Stimulated activated naive B cell treated with anti-CD40 and anti-IgM and Interleukin-4, amounts not matched to agents 10 μg/mL and 1 μg/mL and 100 μg/mL, for 72 hours (primary cell): Measurements from ENCODE around the gene LNX2.

ENCODE experiments used
- ATAC-seq, 2 donors: fragments of 150-1000 bp; cut with Tn5 transposase; replicated peaks; 2 replicates each; pipeline ENCODE4 v1.10.0; 2021; ENCODE audit warnings: moderate library complexity in 1 of 2
- DNase-seq: peaks from one replicate; pipeline ENCODE4 v3.0.0; 2021
- H3K27ac Mint-ChIP-seq: one replicate; pipeline ENCODE4 v1.8.0; 2022; ENCODE audit warnings: mild to moderate bottlenecking, mixed read lengths
- H3K27me3 Mint-ChIP-seq, 2 donors: one replicate each; pipeline ENCODE4 v1.8.0; 2022; ENCODE audit warnings: mixed read lengths in 2 of 2
- H3K36me3 Mint-ChIP-seq, 2 donors: one replicate each; pipeline ENCODE4 v1.8.0; 2022; ENCODE audit warnings: mixed read lengths in 2 of 2, mild to moderate bottlenecking in 1 of 2
- H3K4me1 Mint-ChIP-seq, 2 donors: one replicate each; pipeline ENCODE4 v1.8.0; 2022; ENCODE audit warnings: mixed read lengths in 2 of 2, mild to moderate bottlenecking in 1 of 2
- H3K4me3 Mint-ChIP-seq, 2 donors: one replicate each; pipeline ENCODE4 v1.8.0; 2022; ENCODE audit warnings: mild to moderate bottlenecking in 2 of 2, mixed read lengths in 2 of 2, moderate library complexity in 1 of 2
- H3K9me3 Mint-ChIP-seq, 2 donors: one replicate each; pipeline ENCODE4 v1.8.0; 2022; ENCODE audit warnings: mixed read lengths in 2 of 2, mild to moderate bottlenecking in 1 of 2

Gene LNX2

GRCh38 chr13:27508802-27509201 lies 111.5 kb downstream of the LNX2 start:
- Mint-ChIP-seq H3K4me1 (no peaks in the 10 kb centered on the region), H3K36me3 (no peaks in the 10 kb centered on the region), H3K9me3 (peaks cover 0 to 3% of the 10 kb centered on the region in 2 donors), H3K4me3 (no peak overlapping the region), H3K27me3 (peaks cover 11 to 21% of the 10 kb centered on the region in 2 donors), H3K27ac (no peak overlapping the region)
- DNase-seq (no peak), ATAC-seq (no peak)

GRCh38 chr13:27505792-27506191 lies 114.5 kb downstream of the LNX2 start:
- ATAC-seq (peak; percentile 53 to 77), DNase-seq (no peak)
- Mint-ChIP-seq H3K36me3 (no peaks in the 10 kb centered on the region), H3K9me3 (no peaks in the 10 kb centered on the region), H3K4me1 (no peaks in the 10 kb centered on the region), H3K4me3 (no peak overlapping the region), H3K27ac (no peak overlapping the region), H3K27me3 (peaks cover 10 to 17% of the 10 kb centered on the region in 2 donors)

- H3K27me3 Mint-ChIP-seq = peaks cover under 1 to 7% of the 10 kb centered on the region in 2 donors
- no peaks in the 10 kb centered on the region for H3K9me3 Mint-ChIP-seq
- no peak for ATAC-seq
- no peak overlapping the region for H3K27ac Mint-ChIP-seq
- no peaks in the 10 kb centered on the region for H3K36me3 Mint-ChIP-seq
- H3K4me1 Mint-ChIP-seq = no peaks in the 10 kb centered on the region
- DNase-seq = no peak
- H3K4me3 Mint-ChIP-seq = no peak overlapping the region
These were observed 115.5 kb downstream of the LNX2 start for GRCh38 chr13:27504868-27505194.

- no peaks in the 10 kb centered on the region for H3K9me3 Mint-ChIP-seq
- H3K36me3 Mint-ChIP-seq = no peaks in the 10 kb centered on the region
- H3K4me3 Mint-ChIP-seq = no peak overlapping the region
- no peaks in the 10 kb centered on the region for H3K4me1 Mint-ChIP-seq
- no peak for ATAC-seq
- DNase-seq = no peak
- H3K27ac Mint-ChIP-seq = no peak overlapping the region
- peaks cover 0 to 4% of the 10 kb centered on the region in 2 donors for H3K27me3 Mint-ChIP-seq
These were observed 116.0 kb downstream of the LNX2 start for GRCh38 chr13:27504128-27504867.

DNA sequence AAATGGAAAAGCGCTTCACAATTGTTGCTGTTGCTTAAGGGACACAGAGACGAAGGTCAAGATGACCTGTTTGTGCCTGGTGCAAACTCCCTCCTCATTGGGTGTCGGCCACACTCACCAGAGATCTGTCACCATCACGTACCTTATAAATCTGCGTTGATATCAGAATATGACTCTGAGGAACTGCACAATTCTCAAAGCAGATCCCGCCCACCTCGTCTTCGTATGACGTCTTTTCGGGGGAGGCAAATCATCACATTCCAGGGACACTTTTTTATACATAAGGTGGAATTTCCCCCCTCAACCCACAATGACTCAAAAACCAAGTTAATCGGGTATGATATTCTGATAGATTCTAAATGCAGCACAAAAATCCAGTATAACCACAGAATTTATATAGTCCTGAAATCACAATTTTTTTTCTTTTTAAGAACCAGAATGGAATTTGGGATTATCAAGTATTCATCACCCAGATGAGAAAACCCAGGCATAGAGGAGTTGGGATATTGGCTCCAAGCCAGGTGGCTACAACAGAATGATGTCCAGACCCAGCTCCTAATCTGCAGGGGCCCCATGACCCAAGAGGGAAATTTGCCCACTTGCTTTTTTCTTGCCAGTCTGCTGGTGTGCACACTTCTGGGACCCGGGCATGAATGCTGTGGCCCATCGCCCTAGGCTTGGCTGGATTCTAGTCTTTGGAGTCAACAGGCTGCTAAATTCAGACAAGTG lies 119.4 kb downstream of the LNX2 start:
- Mint-ChIP-seq H3K27me3 (peaks cover 0 to 4% of the 10 kb centered on the region in 2 donors), H3K4me3 (no peak overlapping the region), H3K27ac (no peak overlapping the region), H3K4me1 (no peaks in the 10 kb centered on the region), H3K36me3 (no peaks in the 10 kb centered on the region), H3K9me3 (no peaks in the 10 kb centered on the region)
- DNase-seq (no peak), ATAC-seq (no peak)

GRCh38 chr13:27497563-27498230 lies 122.6 kb downstream of the LNX2 start:
- Mint-ChIP-seq H3K27me3 (no peaks in the 10 kb centered on the region), H3K4me3 (no peak overlapping the region), H3K36me3 (no peaks in the 10 kb centered on the region), H3K9me3 (no peaks in the 10 kb centered on the region), H3K4me1 (no peaks in the 10 kb centered on the region), H3K27ac (no peak overlapping the region)
- ATAC-seq (no peak), DNase-seq (no peak)

DNA sequence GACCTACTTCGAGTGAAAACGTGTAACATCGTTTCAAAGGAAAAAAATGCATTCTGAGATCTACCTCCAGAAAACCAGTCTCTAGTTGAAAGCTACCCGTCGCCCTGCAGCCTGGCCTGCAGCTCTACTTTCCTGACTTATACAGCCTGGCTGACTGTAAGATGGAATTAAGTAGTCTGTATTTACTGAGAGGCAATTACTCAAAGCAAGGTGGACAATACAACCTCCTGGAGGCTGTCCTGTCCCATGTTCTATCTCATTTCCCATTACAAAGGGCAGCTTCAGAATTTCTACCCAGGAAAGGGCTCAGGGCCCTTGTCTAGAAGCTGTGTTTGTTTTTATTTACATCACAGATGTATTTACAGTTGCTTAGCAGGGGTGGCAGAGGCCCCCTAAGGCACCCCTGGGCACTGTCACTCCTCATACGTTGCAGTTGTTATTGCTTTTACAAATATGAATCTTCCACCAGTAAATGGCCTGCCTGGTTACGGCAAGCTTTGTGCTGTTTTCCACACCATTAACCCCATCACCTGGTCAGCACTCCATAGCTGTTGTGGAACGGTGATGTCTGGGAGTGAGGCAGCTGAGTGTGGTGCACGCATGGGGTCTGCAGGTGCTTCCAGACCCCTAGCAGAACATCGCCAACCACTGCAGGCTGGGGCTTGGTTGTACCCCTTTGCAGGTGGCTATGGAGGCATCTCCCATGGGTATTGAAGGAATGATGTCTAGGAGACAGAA lies 123.6 kb downstream of the LNX2 start:
- H3K4me1 Mint-ChIP-seq = no peaks in the 10 kb centered on the region
- DNase-seq (no peak), ATAC-seq (no peak)
- H3K27ac Mint-ChIP-seq = no peak overlapping the region
- no peaks in the 10 kb centered on the region for H3K27me3 Mint-ChIP-seq
- H3K36me3 Mint-ChIP-seq = no peaks in the 10 kb centered on the region
- no peaks in the 10 kb centered on the region for H3K9me3 Mint-ChIP-seq
- H3K4me3 Mint-ChIP-seq = no peak overlapping the region

DNA sequence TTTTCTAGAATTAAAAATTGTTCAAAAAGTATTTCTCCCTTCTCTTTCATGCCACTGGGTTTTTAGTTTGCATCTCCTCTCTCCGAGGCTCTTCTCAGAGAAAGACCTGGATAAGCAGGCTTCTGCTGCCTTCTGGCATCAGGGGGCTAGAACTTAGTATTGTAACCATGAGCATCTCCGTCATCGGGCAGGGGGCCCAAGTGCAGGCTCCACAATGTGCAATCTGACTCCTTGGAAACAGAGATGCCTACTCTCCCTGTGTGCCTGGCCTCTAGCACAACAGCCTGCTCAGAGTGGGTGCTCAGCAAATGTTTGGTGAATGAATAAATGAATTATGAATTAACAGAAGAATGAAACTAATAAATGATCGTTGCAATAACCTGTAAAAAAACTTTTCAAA lies 124.3 kb downstream of the LNX2 start:
- ATAC-seq (no peak), DNase-seq (no peak)
- Mint-ChIP-seq H3K4me3 (no peak overlapping the region), H3K4me1 (no peaks in the 10 kb centered on the region), H3K27ac (no peak overlapping the region), H3K27me3 (no peaks in the 10 kb centered on the region), H3K36me3 (no peaks in the 10 kb centered on the region), H3K9me3 (no peaks in the 10 kb centered on the region)
